GM12865 (cell line): ENCODE results near the gene PPP2R5E.

Experiments used
- DNase-seq: peaks from one replicate; pipeline ENCODE4 v3.0.0; 2010; ENCODE audit warnings: low read depth
- H3K4me3 ChIP-seq: 2 replicates; pipeline ENCODE4 v1.5.1; 2011; ENCODE audit warnings: mild to moderate bottlenecking, low read depth, low read length, control low read depth
- CTCF ChIP-seq: IDR thresholded peaks from 2 replicates; pipeline ENCODE4 v1.5.1; 2011; ENCODE audit warnings: low read length, control low read depth, low read depth, inconsistent platforms; ENCODE audit not compliant: insufficient read depth; ENCODE audit errors: missing control alignments

The PPP2R5E gene

GRCh38 chr14:63431466-63431865 lies 111.7 kb downstream of the PPP2R5E start:
- DNase-seq, result no peak
- TF ChIP-seq CTCF, result no peak
- no peak overlapping the region for H3K4me3 ChIP-seq

GRCh38 chr14:63428486-63428885 lies 114.7 kb downstream of the PPP2R5E start:
- DNase-seq, result no peak
- no peak overlapping the region for H3K4me3 ChIP-seq
- no peak for TF ChIP-seq CTCF

GRCh38 chr14:63426838-63427352 lies 116.3 kb downstream of the PPP2R5E start:
- H3K4me3 ChIP-seq, result no peak overlapping the region
- DNase-seq, result no peak
- TF ChIP-seq CTCF, result no peak

GRCh38 chr14:63423889-63424288 lies 119.3 kb downstream of the PPP2R5E start:
- TF ChIP-seq CTCF, result no peak
- DNase-seq, result no peak
- H3K4me3 ChIP-seq, result no peak overlapping the region

GRCh38 chr14:63423381-63423780 lies 119.8 kb downstream of the PPP2R5E start:
- no peak for TF ChIP-seq CTCF
- H3K4me3 ChIP-seq, result no peak overlapping the region
- no peak for DNase-seq

- no peak for DNase-seq
- no peak for TF ChIP-seq CTCF
- no peak overlapping the region for H3K4me3 ChIP-seq
Measured at GRCh38 chr14:63421919-63422318, 121.3 kb downstream of the PPP2R5E start.

GRCh38 chr14:63421226-63421625 lies 122.0 kb downstream of the PPP2R5E start:
- no peak for TF ChIP-seq CTCF
- DNase-seq, result no peak
- no peak overlapping the region for H3K4me3 ChIP-seq
